Fibroblast of skin of right biceps (primary cell): Measurements from ENCODE around the gene PUSL1.

ENCODE experiments used
- DNase-seq: peaks from one replicate; pipeline ENCODE4 v3.0.0-alpha.2; 2013

Gene PUSL1

DNA sequence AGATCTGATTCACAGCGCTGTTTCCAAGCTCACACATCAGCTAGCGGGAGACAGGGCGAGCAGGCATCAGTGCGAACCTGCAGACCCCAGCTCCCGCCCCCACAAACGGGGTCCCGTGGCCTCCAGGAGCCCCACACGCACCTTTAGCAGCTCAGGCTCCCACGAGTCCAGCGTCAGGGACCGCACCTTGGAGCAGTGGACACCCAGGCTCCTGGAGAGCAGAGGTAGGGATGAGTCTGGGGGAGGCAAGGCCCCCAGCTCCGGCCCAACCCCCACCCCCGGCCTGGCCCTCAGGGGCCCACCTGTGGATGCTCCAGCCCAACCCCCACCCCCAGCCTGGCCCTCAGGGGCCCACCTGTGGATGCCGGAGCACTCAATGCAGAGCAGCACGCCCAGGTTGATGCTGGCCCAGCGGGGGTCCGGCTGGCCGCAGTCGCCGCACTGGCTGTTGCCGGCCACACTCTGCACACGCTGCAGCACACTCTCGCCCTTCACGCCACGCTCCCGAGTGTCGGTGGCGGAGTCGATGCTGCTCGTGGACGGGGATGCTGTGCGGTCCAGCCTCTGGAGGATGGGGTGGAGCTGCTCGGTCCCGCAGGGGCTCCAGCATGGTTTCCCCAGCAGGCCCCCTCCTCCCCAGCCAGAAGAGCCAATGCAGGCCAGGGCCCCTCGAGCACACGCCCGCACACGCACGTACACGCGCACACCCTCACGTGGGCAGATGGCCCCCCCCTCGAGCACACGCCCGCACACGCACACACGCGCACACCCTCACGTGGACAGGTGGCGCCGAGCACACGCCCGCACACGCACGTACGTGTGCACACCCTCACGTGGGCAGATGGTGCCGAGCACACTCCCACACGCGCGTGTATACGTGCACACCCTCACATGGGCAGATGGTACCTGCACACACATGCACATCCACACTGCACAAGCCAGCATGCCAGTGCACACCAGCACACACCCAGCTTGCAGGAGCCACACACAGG is 12.0 kb upstream of the PUSL1 start:
- no peak for DNase-seq

DNA sequence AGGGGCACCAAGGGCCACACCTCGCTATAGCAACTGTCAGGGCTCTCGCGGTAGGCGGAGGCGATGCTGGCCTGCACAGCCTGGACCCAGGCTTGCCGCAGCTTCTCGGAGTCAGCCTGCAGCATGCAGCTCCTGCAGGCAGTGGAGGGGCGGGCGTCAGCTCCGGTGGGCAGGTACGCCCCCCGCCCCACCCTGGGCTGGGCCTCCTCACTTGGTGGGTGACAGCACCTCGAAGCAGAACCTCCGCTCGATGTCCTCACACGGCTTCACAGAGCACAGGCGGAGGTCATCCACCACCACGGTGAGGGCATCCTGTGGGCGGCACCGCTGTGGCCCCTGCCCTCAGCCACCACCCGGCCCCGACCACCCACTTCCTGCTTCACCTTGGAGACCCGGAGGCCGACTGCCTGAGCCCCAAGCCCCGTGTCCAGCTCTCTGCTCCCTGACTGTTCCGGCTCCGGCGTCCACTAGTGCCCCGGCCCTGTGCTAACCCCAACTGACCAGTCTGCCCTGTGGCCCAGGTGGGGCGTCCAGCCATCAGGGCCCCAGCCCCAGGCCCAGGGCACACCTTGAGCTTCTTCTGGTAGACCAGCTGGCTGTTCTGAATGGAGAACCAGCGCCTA is 10.5 kb upstream of the PUSL1 start:
- no peak for DNase-seq

GRCh38 chr1:1298861-1299685 is 9.3 kb upstream of the PUSL1 start:
- no peak for DNase-seq

GRCh38 chr1:1299686-1300351 is 8.6 kb upstream of the PUSL1 start:
- no peak for DNase-seq

- DNase-seq: no peak
Measured at GRCh38 chr1:1300352-1300739, 8.1 kb upstream of the PUSL1 start.

DNA sequence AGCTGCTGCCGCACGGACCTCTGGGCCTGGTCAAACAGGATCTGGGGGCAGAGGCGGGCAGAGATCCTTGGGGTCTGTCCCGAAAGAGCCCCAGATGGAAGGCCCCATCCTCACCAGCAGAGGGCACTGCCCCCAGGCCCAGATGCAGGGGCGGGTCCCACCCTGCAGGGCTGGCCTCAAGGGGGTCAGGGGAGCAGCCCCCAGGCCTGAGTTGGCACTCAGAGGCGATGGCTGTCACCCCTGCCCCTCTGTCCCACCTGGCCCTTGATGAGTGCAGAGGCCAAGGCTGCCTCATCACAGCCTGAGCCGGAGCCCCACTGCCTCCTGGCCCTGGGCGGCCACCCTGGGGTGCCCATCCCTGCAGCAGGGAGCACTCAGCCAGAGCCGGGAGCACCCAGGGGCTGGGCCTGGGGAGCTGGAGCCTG is 6.4 kb upstream of the PUSL1 start:
- DNase-seq: no peak

DNA sequence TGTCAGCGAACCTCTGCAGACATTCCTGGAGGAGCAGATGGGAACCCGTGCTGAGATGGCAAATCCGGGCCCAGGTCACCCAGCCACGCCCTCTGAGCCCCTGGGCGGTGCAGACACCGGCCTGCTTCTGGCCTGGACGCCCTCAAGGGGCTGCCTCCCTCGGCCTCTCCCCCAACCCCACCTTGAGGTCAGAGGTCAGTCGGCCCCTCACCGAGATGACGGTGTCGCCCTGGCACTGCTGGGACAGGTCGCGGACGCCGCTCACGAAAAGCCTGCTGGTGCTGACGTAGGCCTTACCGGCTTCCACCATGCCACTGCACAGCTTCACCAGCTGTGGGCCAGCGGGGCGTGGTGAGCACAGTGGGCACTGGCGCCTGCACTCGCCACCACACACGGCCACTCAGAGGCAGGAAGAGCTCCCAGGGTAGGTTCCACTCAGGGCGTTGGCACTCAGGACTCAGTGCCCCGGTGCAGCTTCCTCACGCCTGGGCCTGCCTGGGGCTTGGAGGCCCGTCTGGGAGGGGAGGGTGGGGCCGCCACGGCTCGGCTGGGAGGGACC is 5.4 kb upstream of the PUSL1 start:
- DNase-seq: no peak

- DNase-seq: no peak
Measured at GRCh38 chr1:1303736-1304135, 4.7 kb upstream of the PUSL1 start.

DNA sequence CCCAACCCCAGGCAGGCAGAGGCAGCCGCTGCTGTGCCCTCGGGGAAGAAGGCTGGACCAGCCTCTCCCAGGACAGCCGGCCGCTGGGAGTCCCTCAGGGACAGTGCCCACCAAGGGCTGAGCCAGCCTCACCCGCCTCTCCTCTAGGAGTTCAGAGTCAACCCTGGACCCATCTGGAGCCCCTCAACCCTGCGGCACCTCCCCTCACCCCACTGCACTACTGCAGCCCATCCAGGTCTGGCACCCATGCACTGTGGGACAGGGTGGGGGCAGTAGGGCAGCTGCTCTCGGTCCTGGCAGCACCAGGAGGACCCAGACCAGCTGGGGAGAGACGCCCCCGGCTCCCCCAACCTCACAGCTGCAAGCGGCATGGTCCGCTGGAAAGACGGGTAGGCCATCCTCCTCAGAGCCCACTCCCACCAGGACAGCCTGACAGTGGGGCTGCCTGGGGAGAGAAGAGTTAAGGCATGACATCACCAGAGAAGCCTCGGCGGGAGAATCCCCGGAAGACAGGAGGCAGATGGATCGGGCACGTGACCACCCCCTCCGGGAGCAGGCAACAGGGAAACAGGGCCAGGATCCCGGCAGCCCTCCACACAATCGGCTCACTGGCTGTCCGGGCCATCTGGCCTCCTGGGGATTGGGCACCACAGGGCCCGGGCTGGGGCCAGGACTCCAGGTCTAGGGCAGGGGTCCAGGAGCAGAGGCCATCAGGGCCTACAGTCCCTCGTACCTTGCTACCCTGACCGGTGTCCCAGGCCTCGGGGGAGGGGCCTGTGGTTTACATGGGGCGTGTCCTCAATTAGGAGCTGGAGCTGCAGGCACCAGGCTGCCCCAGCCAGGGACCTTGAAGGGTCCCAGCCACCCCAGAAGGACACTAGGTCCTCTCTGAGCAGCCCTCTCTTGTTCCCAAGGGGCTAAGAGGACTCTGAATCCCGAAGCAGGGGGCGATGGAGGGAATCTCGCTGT is 3.8 kb upstream of the PUSL1 start:
- DNase-seq: peak; percentile 86

GRCh38 chr1:1305300-1306069 is 2.9 kb upstream of the PUSL1 start:
- DNase-seq: peak; percentile 86

DNA sequence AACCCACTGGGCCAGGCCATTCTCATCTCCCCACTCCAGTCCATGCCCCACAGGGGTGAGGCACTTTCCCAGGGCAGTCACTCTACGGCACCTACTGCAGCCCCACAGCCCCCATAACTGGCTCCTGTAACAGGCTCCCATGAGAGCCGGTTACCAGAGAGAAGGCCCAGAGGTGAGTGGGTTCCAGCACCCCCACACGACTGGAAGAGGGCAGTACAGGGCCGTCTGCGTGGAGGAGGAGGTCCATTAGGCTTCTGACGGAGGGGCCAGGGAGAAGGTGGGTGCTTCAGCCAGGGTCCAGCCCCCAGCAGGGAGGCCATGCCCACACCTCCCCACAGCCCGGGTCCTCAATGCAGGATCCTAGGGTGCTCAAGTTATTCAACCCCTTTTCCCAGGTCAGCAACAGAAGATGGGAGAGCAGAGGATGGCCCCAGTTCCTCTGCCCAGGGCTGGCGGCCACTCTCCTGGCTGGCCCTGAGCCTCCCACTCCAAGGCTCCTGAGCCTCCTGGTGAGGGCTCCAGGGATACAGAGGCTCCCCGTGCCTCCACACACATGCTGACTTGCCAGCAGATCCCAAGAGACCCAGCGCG is 2.2 kb upstream of the PUSL1 start:
- peak; percentile 43 for DNase-seq

- no peak for DNase-seq
Measured at GRCh38 chr1:1306661-1307260, 1.6 kb upstream of the PUSL1 start.

- DNase-seq: no peak
Measured at GRCh38 chr1:1307261-1307922, 1.0 kb upstream of the PUSL1 start.

DNA sequence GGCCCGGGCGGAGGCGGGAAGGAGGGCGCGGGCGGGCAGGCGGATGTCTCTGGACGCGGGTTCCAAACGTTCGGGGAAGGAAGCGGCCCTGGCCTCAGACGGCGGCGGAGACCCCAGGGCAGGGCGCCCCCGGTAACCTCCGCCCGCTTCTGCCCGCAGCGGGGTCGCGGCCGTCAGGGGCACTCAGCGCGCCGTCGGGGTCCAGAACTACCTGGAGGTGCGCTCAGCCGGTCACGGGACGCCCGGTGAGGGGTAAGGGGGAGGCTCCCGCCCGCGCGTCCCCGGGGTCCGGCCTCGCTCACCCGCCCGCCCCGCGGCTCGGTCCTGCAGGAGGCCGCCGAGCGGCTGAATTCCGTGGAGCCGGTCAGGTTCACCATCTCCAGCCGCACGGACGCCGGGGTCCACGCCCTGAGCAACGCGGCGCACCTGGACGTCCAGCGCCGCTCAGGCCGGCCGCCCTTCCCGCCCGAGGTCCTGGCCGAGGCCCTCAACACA is 406 bp downstream of the PUSL1 start:
- DNase-seq: no peak

- DNase-seq: no peak
Measured at GRCh38 chr1:1309251-1310108, 1.1 kb downstream of the PUSL1 start.

GRCh38 chr1:1310109-1310385 is 1.6 kb downstream of the PUSL1 start:
- DNase-seq: no peak

- no peak for DNase-seq
Measured at GRCh38 chr1:1310476-1311053, 2.2 kb downstream of the PUSL1 start.
